ENCODE measurements around the gene PDGFC. TPM values are rescaled to one million over a fixed set of nuclear protein-coding genes. Genes with fewer than 3 reads are reported as not detected.
A peak's percentile ranks its signal among the peaks of the same experiment; 100 is the strongest.

PDGFC gene
- total and polyA plus RNA-seq, 2 of the 8 experiments (the other 6 are each of a cell fraction or from before 2014, with no cell fraction given), result 0.65 to 2.7 TPM

DNA sequence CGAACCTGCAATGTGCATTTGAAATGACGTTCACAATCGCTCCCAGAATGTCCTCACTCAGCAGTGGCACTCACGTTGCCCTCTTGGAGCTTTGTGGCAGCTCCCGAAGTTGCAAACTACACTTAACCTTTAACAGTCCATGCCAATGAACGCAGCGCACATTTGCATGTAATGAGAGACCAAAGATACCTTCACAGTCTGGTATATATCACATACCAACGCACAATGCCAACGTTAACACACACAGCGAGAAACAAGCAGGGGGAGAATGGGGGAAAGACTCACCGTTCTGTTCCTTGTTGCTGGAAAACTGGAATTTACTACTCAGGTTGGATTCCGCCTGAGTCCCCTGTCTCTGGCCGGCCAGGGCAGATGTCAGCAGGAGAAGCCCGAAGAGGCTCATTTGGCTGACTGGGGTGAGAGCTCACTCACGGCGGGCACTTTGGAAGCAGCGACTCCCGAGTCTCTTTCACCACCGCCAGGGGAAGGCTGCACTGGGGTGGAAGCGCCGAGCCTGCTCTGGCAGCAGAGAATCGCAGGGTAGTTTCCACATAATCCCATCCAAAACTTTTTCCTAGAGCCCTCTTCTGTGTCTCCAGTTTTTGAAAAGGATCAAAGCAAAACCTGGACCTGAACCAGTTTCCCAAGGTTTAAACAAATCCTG is 966 bp downstream of the PDGFC start (continued):
- peak in 1 of 2 experiments; percentile 66; a peak in 1 of 4 replicates for TF ChIP-seq SIN3A (conservative IDR thresholded peaks at IDR 0.05 in 1 of 2, IDR thresholded peaks at IDR 0.05 in 1 of 2; ENCODE audit: low read depth in 1 of 2, low read length in 2 of 2)
- TF ChIP-seq MAFK (IDR thresholded peaks at IDR 0.05; ENCODE audit: low read depth, low read length), result no peak
- TF ChIP-seq ATF2 (IDR thresholded peaks at IDR 0.05; ENCODE audit: low read length), result no peak
- no peak for TF ChIP-seq SP2 (IDR thresholded peaks at IDR 0.05; ENCODE audit: low read length)
- TF ChIP-seq SAP30 (IDR thresholded peaks at IDR 0.05; ENCODE audit: insufficient read depth, insufficient replicate concordance, low read length), result peak; percentile 13
- TF ChIP-seq POU5F1 (IDR thresholded peaks at IDR 0.05; ENCODE audit: low read depth, low read length), result no peak
- TF ChIP-seq CBX8 (IDR thresholded peaks at IDR 0.05; ENCODE audit: borderline replicate concordance, low read depth, low read length), result no peak
- no peak for TF ChIP-seq BACH1 (IDR thresholded peaks at IDR 0.05; ENCODE audit: low read length)
- TF ChIP-seq YY1 (IDR thresholded peaks at IDR 0.05; ENCODE audit: low read depth, low read length), result no peak
- no peak for TF ChIP-seq HDAC2 (IDR thresholded peaks at IDR 0.05; ENCODE audit: borderline replicate concordance in 1 of 2, low read depth in 2 of 2, low read length in 2 of 2)
- TF ChIP-seq SP1 (IDR thresholded peaks at IDR 0.05; ENCODE audit: low read depth, low read length), result no peak
- TF ChIP-seq SUZ12 (IDR thresholded peaks at IDR 0.05; ENCODE audit: low read length), result no peak
- no peak for TF ChIP-seq KDM4A (IDR thresholded peaks at IDR 0.05; ENCODE audit: low read depth, low read length, severe bottlenecking)
- no peak for TF ChIP-seq KDM5A (IDR thresholded peaks at IDR 0.05; ENCODE audit: low read length)
- TF ChIP-seq JUND (IDR thresholded peaks at IDR 0.05; ENCODE audit: low read length), result no peak
- no peak for TF ChIP-seq KDM1A (IDR thresholded peaks at IDR 0.05; ENCODE audit: borderline replicate concordance, low read length)
- no peak for TF ChIP-seq CREB1 (IDR thresholded peaks at IDR 0.05)
- TF ChIP-seq TEAD4 (IDR thresholded peaks at IDR 0.05; ENCODE audit: low read depth, low read length), result 0 out of 2 replicates have a peak, but pooled peaks have one; percentile 24
- TF ChIP-seq, protein P1, sequence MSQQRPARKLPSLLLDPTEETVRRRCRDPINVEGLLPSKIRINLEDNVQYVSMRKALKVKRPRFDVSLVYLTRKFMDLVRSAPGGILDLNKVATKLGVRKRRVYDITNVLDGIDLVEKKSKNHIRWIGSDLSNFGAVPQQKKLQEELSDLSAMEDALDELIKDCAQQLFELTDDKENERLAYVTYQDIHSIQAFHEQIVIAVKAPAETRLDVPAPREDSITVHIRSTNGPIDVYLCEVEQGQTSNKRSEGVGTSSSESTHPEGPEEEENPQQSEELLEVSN (IDR thresholded peaks at IDR 0.05), result no peak
